ENCODE data around the gene RTF1. TPM values are rescaled to one million over a fixed set of nuclear protein-coding genes. Genes with fewer than 3 reads are reported as not detected.
"Not testable (repeated sequence)": the region's sequence is repeated elsewhere in the genome, so short reads cannot be mapped to it uniquely, and the experiment has no call there.

Gene RTF1
- total RNA-seq, 1 experiment from 2014 or later, result 47.6 TPM

GRCh38 chr15:41424809-41425208 lies 7.9 kb downstream of the RTF1 start:
- no peak for TF ChIP-seq EZH2 (IDR thresholded peaks at IDR 0.05; ENCODE audit: borderline replicate concordance, low read depth, low read length, poor library complexity, severe bottlenecking)
- TF ChIP-seq CTCF (conservative IDR thresholded peaks at IDR 0.05; ENCODE audit: low read depth, low read length), result no peak
- Histone ChIP-seq H3K4me3 (ENCODE audit: low read depth, low read length, poor library complexity, severe bottlenecking) (no peak overlapping the region), H3K9me3 (ENCODE audit: low read depth, low read length, poor library complexity, severe bottlenecking) (no peaks in the 10 kb centered on the region), H3K27me3 (replicated peaks; ENCODE audit: insufficient read depth, low read depth, low read length, poor library complexity) (no peaks in the 10 kb centered on the region), H3K36me3 (ENCODE audit: insufficient read depth, low read length, poor library complexity, severe bottlenecking) (no peaks in the 10 kb centered on the region), H3K27ac (ENCODE audit: low read depth, low read length, poor library complexity, severe bottlenecking) (no peak overlapping the region), H3K4me1 (ENCODE audit: insufficient read depth, low read length, poor library complexity, severe bottlenecking) (peaks cover 5% of the 10 kb centered on the region)
- no TSS peak for BruUV-seq (replicated peaks)
- ChIA-PET CTCF (no interaction called here), POLR2A (ENCODE audit: low non-redundant PET) (no interaction called here)
- DNase-seq (ENCODE audit: low spot score), result no peak
- intact Hi-C loops (cut with micrococcal nuclease; ENCODE audit: unreplicated experiment), result no loop called here

- BruUV-seq (replicated peaks), result not testable (repeated sequence)
These were observed 9.0 kb downstream of the RTF1 start for GRCh38 chr15:41425907-41426306.

GRCh38 chr15:41429003-41429890 lies 12.4 kb downstream of the RTF1 start:
- no peak for DNase-seq (ENCODE audit: low spot score)
- POLR2A ChIA-PET (ENCODE audit: low non-redundant PET), result interaction anchor here (0.7 kb wide), 1 partner anchor 80 kb away, joined by 7 read pairs; no protein-coding TSS in a partner anchor

More at GRCh38 chr15:41425907-41426306, 9.0 kb downstream of the RTF1 start:
- H3K27ac ChIP-seq (ENCODE audit: low read depth, low read length, poor library complexity, severe bottlenecking); H3K27me3 ChIP-seq (replicated peaks; ENCODE audit: insufficient read depth, low read depth, low read length, poor library complexity); H3K4me3 ChIP-seq (ENCODE audit: low read depth, low read length, poor library complexity, severe bottlenecking); POLR2A ChIA-PET (ENCODE audit: low non-redundant PET); H3K4me1 ChIP-seq (ENCODE audit: insufficient read depth, low read length, poor library complexity, severe bottlenecking); H3K9me3 ChIP-seq (ENCODE audit: low read depth, low read length, poor library complexity, severe bottlenecking); H3K36me3 ChIP-seq (ENCODE audit: insufficient read depth, low read length, poor library complexity, severe bottlenecking); DNase-seq (ENCODE audit: low spot score); CTCF ChIA-PET; intact Hi-C loops (cut with micrococcal nuclease; ENCODE audit: unreplicated experiment): not testable (repeated sequence)

More at GRCh38 chr15:41429003-41429890, 12.4 kb downstream of the RTF1 start:
- Histone ChIP-seq H3K27me3 (replicated peaks; ENCODE audit: insufficient read depth, low read depth, low read length, poor library complexity) (no peaks in the 10 kb centered on the region), H3K9me3 (ENCODE audit: low read depth, low read length, poor library complexity, severe bottlenecking) (no peaks in the 10 kb centered on the region), H3K36me3 (ENCODE audit: insufficient read depth, low read length, poor library complexity, severe bottlenecking) (no peaks in the 10 kb centered on the region), H3K4me3 (ENCODE audit: low read depth, low read length, poor library complexity, severe bottlenecking) (no peak overlapping the region), H3K27ac (ENCODE audit: low read depth, low read length, poor library complexity, severe bottlenecking) (peak overlapping the region; percentile 2), H3K4me1 (ENCODE audit: insufficient read depth, low read length, poor library complexity, severe bottlenecking) (no peaks in the 10 kb centered on the region)
- no TSS peak for BruUV-seq (replicated peaks)
- CTCF ChIA-PET, result no interaction called here
- intact Hi-C loops (cut with micrococcal nuclease; ENCODE audit: unreplicated experiment), result no loop called here
- TF ChIP-seq EZH2 (IDR thresholded peaks at IDR 0.05; ENCODE audit: borderline replicate concordance, low read depth, low read length, poor library complexity, severe bottlenecking), result no peak
- TF ChIP-seq CTCF (conservative IDR thresholded peaks at IDR 0.05; ENCODE audit: low read depth, low read length), result no peak

All from A673 (cell line).